ENCODE results near the gene PRDM16.

DNA sequence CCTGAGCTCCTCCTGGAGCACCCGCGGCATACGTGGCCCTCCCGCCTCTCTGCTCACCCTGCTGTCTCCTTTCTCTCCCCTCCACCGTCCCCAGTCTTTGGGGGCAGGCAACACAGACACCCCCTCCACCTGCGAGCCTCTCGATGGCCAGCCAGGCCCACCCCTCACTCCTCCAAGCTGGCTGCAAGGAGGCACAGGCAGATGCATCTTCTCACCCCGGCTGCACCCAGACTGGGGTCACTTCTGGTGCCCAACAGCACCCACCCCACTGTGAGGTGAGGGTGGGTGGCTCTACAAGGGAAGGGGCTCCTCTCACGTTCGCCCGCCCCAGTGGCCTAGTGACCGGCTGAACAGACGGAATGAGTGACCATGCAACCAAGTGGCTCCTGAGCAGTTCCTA, 277.5 kb downstream of the PRDM16 start:
- no peak for TF ChIP-seq POLR2A (IDR thresholded peaks at IDR 0.05)
- TF ChIP-seq, protein P1, sequence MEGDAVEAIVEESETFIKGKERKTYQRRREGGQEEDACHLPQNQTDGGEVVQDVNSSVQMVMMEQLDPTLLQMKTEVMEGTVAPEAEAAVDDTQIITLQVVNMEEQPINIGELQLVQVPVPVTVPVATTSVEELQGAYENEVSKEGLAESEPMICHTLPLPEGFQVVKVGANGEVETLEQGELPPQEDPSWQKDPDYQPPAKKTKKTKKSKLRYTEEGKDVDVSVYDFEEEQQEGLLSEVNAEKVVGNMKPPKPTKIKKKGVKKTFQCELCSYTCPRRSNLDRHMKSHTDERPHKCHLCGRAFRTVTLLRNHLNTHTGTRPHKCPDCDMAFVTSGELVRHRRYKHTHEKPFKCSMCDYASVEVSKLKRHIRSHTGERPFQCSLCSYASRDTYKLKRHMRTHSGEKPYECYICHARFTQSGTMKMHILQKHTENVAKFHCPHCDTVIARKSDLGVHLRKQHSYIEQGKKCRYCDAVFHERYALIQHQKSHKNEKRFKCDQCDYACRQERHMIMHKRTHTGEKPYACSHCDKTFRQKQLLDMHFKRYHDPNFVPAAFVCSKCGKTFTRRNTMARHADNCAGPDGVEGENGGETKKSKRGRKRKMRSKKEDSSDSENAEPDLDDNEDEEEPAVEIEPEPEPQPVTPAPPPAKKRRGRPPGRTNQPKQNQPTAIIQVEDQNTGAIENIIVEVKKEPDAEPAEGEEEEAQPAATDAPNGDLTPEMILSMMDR (IDR thresholded peaks at IDR 0.05), result no peak
